Esophagus mucosa (tissue), 1 donor: ENCODE results near the gene AMIGO3. TPM values are rescaled to one million over a fixed set of nuclear protein-coding genes. Genes with fewer than 3 reads are reported as not detected.

ENCODE experiments used
- total RNA-seq: library from RNA; stranded (reverse); gene quantifications from one replicate; pipeline ENCODE4 v1.2.4, GENCODE V29; 2023
- donor health status: DM: yes; HTN: yes; CAD: no.

Gene AMIGO3
- total RNA-seq, 1 donor from 2014 or later, result not detected

Other genes starting within 250 kb of the AMIGO3 start
- 48.3 TPM for gene DAG1, start 249.4 kb downstream of the AMIGO3 start, total RNA-seq
- gene BSN, start 165.2 kb downstream of the AMIGO3 start, total RNA-seq, result 0.08 TPM
- 103 TPM for gene APEH, start 45.3 kb downstream of the AMIGO3 start, total RNA-seq
- 7.6 TPM for gene MST1, start 30.2 kb downstream of the AMIGO3 start, total RNA-seq
- gene RNF123, start 30.1 kb downstream of the AMIGO3 start, total RNA-seq, result 19.4 TPM
- 22.5 TPM for gene GMPPB, start 4.3 kb upstream of the AMIGO3 start, total RNA-seq
- gene IP6K1, start 66.9 kb upstream of the AMIGO3 start, total RNA-seq, result 19.9 TPM
- not detected for gene CDHR4, start 80.2 kb upstream of the AMIGO3 start, total RNA-seq
- 14.2 TPM for gene INKA1, start 83.6 kb upstream of the AMIGO3 start, total RNA-seq
- 15.3 TPM for gene UBA7, start 94.3 kb upstream of the AMIGO3 start, total RNA-seq
- 5.5 TPM for gene TRAIP, start 136.9 kb upstream of the AMIGO3 start, total RNA-seq
- not detected for gene CAMKV, start 150.2 kb upstream of the AMIGO3 start, total RNA-seq
- gene MST1R, start 184.2 kb upstream of the AMIGO3 start, total RNA-seq, result 14.1 TPM
- 8.5 TPM for gene MON1A, start 210.1 kb upstream of the AMIGO3 start, total RNA-seq
- 32.0 TPM for gene RBM6, start 220.5 kb upstream of the AMIGO3 start, total RNA-seq